GM23338 (cell line): Measurements from ENCODE around the gene ABCA6. TPM values are rescaled to one million over a fixed set of nuclear protein-coding genes. Genes with fewer than 3 reads are reported as not detected.

ENCODE experiments used
- ATAC-seq: fragments of 200-7000 bp; cut with Tn5 transposase; 3 replicates; pipeline ENCODE4 v1.9.1; 2020
- DNase-seq: peaks from one replicate; pipeline ENCODE4 v3.0.0-alpha.2; 2015; ENCODE audit warnings: low spot score
- H2AFZ ChIP-seq: fragments of 200-600 bp; sonication (generic); 2 replicates; pipeline ENCODE4 v1.8.0; 2016; ENCODE audit warnings: antibody characterized with exemption, mild to moderate bottlenecking, moderate library complexity
- H3F3A ChIP-seq: fragments of 200-600 bp; sonication (generic); replicated peaks from 2 replicates; pipeline ENCODE4 v1.8.0; 2017; ENCODE audit warnings: antibody characterized with exemption, mixed run types, low read depth
- H3K27ac ChIP-seq: fragments of 200-600 bp; sonication (generic); 2 replicates; pipeline ENCODE4 v1.6.1; 2016; ENCODE audit warnings: low read depth
- H3K27me3 ChIP-seq: fragments of 200-600 bp; sonication (generic); 2 replicates; pipeline ENCODE4 v1.8.0; 2016; ENCODE audit warnings: mild to moderate bottlenecking, mixed run types, moderate library complexity; ENCODE audit not compliant: insufficient read depth
- H3K36me3 ChIP-seq: fragments of 200-600 bp; sonication (generic); 2 replicates; pipeline ENCODE4 v1.8.0; 2016; ENCODE audit warnings: mild to moderate bottlenecking; ENCODE audit not compliant: insufficient read depth
- H3K4me1 ChIP-seq: fragments of 200-600 bp; sonication (generic); 2 replicates; pipeline ENCODE4 v1.8.0; 2016; ENCODE audit warnings: mild to moderate bottlenecking, moderate library complexity; ENCODE audit not compliant: insufficient read depth
- H3K4me2 ChIP-seq: fragments of 200-600 bp; sonication (generic); 2 replicates; pipeline ENCODE4 v1.7.1; 2017; ENCODE audit warnings: mixed run types
- H3K4me3 ChIP-seq: fragments of 200-600 bp; sonication (generic); 2 replicates; pipeline ENCODE4 v1.6.1; 2016; ENCODE audit warnings: mixed run types
- H3K79me2 ChIP-seq: fragments of 200-600 bp; sonication (generic); replicated peaks from 2 replicates; pipeline ENCODE4 v1.8.0; 2017; ENCODE audit warnings: mild to moderate bottlenecking; ENCODE audit not compliant: insufficient read depth
- H3K9me2 ChIP-seq: fragments of 200-600 bp; sonication (generic); 2 replicates; pipeline ENCODE4 v1.8.0; 2017; ENCODE audit not compliant: insufficient read depth
- H4K20me1 ChIP-seq: fragments of 200-600 bp; sonication (generic); replicated peaks from 2 replicates; pipeline ENCODE4 v1.8.0; 2017; ENCODE audit warnings: mild to moderate bottlenecking; ENCODE audit not compliant: insufficient read depth
- H3K27ac Mint-ChIP-seq: 2 replicates; pipeline ENCODE4 v1.8.0; 2020; ENCODE audit warnings: inconsistent platforms, mild to moderate bottlenecking, moderate library complexity, mixed read lengths
- H3K27me3 Mint-ChIP-seq: 3 replicates; pipeline ENCODE4 v1.8.0; 2022; ENCODE audit warnings: low read depth, mild to moderate bottlenecking, moderate library complexity, mixed read lengths, inconsistent platforms; ENCODE audit not compliant: insufficient read depth, poor library complexity
- H3K36me3 Mint-ChIP-seq: 3 replicates; pipeline ENCODE4 v1.8.0; 2021; ENCODE audit warnings: low read depth, mild to moderate bottlenecking, inconsistent platforms, moderate library complexity, mixed read lengths
- H3K4me1 Mint-ChIP-seq: 3 replicates; pipeline ENCODE4 v1.8.0; 2020; ENCODE audit warnings: mild to moderate bottlenecking, inconsistent platforms, mixed read lengths
- H3K4me3 Mint-ChIP-seq: 3 replicates; pipeline ENCODE4 v1.8.0; 2021; ENCODE audit warnings: moderate library complexity, mild to moderate bottlenecking, inconsistent platforms, mixed read lengths
- H3K9me3 Mint-ChIP-seq: 3 replicates; pipeline ENCODE4 v1.8.0; 2020; ENCODE audit warnings: moderate library complexity, mild to moderate bottlenecking, inconsistent platforms, mixed read lengths
- EZH2 ChIP-seq: fragments of 200-600 bp; sonication (generic); IDR thresholded peaks from one replicate; pipeline ENCODE4 v1.8.0; 2017; ENCODE audit warnings: antibody characterized with exemption, mild to moderate bottlenecking, low read depth; ENCODE audit not compliant: unreplicated experiment
- EZH2phosphoT487 ChIP-seq: fragments of 200-600 bp; sonication (generic); IDR thresholded peaks from one replicate; pipeline ENCODE4 v1.8.1; 2018; ENCODE audit warnings: antibody characterized with exemption; ENCODE audit not compliant: unreplicated experiment
- JUNB ChIP-seq: IDR thresholded peaks from one replicate; pipeline ENCODE4 v1.6.1; 2016; ENCODE audit warnings: antibody characterized with exemption; ENCODE audit not compliant: unreplicated experiment
- NANOG ChIP-seq: IDR thresholded peaks from 2 replicates; pipeline ENCODE4 v1.6.1; 2016; ENCODE audit warnings: antibody characterized with exemption, borderline replicate concordance
- POLR2AphosphoS5 ChIP-seq: IDR thresholded peaks from 2 replicates; pipeline ENCODE4 v1.6.1; 2016; ENCODE audit warnings: antibody characterized with exemption, low read depth
- ZNF331 ChIP-seq: fragments of 250-450 bp; sonication (Bioruptor Pico); IDR thresholded peaks from 2 replicates; pipeline ENCODE4 v1.5.0; 2020; ENCODE audit warnings: low read depth, mild to moderate bottlenecking, moderate library complexity
- polyA plus RNA-seq: library from polyadenylated mRNA; unstranded; fragments of >200 nt; fragmentation: Nextera tagmentation; extraction: Ambion mirVana; gene quantifications from 2 replicates; pipeline ENCODE4 v1.2.1, GENCODE V29; 2016
- total RNA-seq: library from RNA; depleted of rRNA; stranded (reverse); fragments of >200 nt; shearing (Covaris generic); gene quantifications from 2 replicates; pipeline ENCODE4 v1.2.3, GENCODE V29; 2014
- TF ChIP-seq, protein P1 (sequence below): IDR thresholded peaks from one replicate; pipeline ENCODE4 v1.6.1; 2018; ENCODE audit warnings: antibody characterized with exemption; ENCODE audit not compliant: unreplicated experiment
- TF ChIP-seq, protein P2 (sequence below): fragments of 250-450 bp; sonication (Bioruptor Pico); IDR thresholded peaks from 2 replicates; pipeline ENCODE4 v1.5.0; 2020; ENCODE audit warnings: mild to moderate bottlenecking, moderate library complexity

The ABCA6 gene
- total and polyA plus RNA-seq, 2 experiments from 2014 or later, result not detected

DNA sequence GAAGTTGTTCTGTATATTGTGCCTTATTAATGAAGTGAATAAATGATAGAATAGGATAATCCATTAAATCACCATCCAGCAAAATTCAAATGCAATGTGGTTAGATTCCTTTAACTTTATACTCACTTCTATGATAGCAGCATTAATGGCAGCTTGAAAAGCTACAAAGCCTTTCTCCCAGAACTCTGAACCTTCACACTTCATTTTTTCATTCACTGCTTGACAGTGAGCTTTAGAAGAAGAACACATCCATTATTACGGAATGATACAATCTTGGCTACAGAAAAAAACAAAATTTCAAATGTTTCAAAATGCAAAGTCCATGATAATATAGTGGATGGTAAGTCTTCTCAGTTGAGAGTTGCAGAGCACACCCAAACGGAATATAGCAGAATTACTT, 97.3 kb downstream of the ABCA6 start (continued):
- TF ChIP-seq, protein P1, sequence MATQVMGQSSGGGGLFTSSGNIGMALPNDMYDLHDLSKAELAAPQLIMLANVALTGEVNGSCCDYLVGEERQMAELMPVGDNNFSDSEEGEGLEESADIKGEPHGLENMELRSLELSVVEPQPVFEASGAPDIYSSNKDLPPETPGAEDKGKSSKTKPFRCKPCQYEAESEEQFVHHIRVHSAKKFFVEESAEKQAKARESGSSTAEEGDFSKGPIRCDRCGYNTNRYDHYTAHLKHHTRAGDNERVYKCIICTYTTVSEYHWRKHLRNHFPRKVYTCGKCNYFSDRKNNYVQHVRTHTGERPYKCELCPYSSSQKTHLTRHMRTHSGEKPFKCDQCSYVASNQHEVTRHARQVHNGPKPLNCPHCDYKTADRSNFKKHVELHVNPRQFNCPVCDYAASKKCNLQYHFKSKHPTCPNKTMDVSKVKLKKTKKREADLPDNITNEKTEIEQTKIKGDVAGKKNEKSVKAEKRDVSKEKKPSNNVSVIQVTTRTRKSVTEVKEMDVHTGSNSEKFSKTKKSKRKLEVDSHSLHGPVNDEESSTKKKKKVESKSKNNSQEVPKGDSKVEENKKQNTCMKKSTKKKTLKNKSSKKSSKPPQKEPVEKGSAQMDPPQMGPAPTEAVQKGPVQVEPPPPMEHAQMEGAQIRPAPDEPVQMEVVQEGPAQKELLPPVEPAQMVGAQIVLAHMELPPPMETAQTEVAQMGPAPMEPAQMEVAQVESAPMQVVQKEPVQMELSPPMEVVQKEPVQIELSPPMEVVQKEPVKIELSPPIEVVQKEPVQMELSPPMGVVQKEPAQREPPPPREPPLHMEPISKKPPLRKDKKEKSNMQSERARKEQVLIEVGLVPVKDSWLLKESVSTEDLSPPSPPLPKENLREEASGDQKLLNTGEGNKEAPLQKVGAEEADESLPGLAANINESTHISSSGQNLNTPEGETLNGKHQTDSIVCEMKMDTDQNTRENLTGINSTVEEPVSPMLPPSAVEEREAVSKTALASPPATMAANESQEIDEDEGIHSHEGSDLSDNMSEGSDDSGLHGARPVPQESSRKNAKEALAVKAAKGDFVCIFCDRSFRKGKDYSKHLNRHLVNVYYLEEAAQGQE, result no peak
- TF ChIP-seq EZH2phosphoT487 (no peak), EZH2 (no peak)

DNA sequence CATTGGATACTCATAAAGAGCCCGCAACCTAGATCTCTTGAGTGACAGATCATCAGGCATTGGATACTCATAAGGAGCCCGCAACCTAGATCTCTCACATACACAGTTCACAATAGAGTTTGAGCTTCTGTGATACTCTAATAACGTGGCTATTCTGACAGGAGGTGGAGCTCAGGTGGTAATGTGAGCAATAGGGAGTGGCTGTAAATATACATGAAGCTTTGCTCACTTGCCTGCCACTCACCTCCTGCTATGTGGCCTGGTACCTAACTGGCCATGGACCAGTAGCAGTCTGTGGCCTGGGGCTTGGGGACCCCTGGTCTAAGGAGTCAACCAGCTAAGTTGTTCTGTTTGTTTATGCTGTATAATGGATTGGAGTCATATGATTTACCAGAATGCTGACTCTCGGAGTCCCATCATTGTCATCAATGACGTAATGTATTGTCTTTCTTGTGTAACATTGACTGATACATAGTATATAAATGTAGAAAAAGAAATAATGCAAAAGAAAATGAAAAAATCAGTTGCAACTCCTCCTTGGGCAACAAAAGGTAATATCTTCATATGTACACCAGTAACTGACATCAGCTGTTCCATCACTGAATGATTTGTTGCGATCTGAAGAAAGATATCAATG, 98.5 kb downstream of the ABCA6 start:
- Histone ChIP-seq H3K36me3 (no peaks in the 10 kb centered on the region), H3K27me3 (no peaks in the 10 kb centered on the region), H4K20me1 (no peaks in the 10 kb centered on the region), H3K79me2 (no peaks in the 10 kb centered on the region), H3K4me1 (no peaks in the 10 kb centered on the region), H3K4me3 (no peak overlapping the region), H3F3A (no peaks in the 10 kb centered on the region), H3K9me2 (no peaks in the 10 kb centered on the region), H3K4me2 (no peak overlapping the region), H3K27ac (no peak overlapping the region), H2AFZ (no peak overlapping the region)
- Mint-ChIP-seq H3K27ac (no peak overlapping the region), H3K36me3 (no peaks in the 10 kb centered on the region), H3K4me1 (no peaks in the 10 kb centered on the region), H3K9me3 (no peaks in the 10 kb centered on the region), H3K27me3 (peaks cover 2% of the 10 kb centered on the region), H3K4me3 (no peak overlapping the region)
- no peak for DNase-seq
- TF ChIP-seq EZH2phosphoT487 (no peak), EZH2 (no peak), NANOG (no peak), ZNF331 (CRISPR knock-in tag) (no peak), JUNB (no peak), POLR2AphosphoS5 (no peak)
- TF ChIP-seq, protein P2, sequence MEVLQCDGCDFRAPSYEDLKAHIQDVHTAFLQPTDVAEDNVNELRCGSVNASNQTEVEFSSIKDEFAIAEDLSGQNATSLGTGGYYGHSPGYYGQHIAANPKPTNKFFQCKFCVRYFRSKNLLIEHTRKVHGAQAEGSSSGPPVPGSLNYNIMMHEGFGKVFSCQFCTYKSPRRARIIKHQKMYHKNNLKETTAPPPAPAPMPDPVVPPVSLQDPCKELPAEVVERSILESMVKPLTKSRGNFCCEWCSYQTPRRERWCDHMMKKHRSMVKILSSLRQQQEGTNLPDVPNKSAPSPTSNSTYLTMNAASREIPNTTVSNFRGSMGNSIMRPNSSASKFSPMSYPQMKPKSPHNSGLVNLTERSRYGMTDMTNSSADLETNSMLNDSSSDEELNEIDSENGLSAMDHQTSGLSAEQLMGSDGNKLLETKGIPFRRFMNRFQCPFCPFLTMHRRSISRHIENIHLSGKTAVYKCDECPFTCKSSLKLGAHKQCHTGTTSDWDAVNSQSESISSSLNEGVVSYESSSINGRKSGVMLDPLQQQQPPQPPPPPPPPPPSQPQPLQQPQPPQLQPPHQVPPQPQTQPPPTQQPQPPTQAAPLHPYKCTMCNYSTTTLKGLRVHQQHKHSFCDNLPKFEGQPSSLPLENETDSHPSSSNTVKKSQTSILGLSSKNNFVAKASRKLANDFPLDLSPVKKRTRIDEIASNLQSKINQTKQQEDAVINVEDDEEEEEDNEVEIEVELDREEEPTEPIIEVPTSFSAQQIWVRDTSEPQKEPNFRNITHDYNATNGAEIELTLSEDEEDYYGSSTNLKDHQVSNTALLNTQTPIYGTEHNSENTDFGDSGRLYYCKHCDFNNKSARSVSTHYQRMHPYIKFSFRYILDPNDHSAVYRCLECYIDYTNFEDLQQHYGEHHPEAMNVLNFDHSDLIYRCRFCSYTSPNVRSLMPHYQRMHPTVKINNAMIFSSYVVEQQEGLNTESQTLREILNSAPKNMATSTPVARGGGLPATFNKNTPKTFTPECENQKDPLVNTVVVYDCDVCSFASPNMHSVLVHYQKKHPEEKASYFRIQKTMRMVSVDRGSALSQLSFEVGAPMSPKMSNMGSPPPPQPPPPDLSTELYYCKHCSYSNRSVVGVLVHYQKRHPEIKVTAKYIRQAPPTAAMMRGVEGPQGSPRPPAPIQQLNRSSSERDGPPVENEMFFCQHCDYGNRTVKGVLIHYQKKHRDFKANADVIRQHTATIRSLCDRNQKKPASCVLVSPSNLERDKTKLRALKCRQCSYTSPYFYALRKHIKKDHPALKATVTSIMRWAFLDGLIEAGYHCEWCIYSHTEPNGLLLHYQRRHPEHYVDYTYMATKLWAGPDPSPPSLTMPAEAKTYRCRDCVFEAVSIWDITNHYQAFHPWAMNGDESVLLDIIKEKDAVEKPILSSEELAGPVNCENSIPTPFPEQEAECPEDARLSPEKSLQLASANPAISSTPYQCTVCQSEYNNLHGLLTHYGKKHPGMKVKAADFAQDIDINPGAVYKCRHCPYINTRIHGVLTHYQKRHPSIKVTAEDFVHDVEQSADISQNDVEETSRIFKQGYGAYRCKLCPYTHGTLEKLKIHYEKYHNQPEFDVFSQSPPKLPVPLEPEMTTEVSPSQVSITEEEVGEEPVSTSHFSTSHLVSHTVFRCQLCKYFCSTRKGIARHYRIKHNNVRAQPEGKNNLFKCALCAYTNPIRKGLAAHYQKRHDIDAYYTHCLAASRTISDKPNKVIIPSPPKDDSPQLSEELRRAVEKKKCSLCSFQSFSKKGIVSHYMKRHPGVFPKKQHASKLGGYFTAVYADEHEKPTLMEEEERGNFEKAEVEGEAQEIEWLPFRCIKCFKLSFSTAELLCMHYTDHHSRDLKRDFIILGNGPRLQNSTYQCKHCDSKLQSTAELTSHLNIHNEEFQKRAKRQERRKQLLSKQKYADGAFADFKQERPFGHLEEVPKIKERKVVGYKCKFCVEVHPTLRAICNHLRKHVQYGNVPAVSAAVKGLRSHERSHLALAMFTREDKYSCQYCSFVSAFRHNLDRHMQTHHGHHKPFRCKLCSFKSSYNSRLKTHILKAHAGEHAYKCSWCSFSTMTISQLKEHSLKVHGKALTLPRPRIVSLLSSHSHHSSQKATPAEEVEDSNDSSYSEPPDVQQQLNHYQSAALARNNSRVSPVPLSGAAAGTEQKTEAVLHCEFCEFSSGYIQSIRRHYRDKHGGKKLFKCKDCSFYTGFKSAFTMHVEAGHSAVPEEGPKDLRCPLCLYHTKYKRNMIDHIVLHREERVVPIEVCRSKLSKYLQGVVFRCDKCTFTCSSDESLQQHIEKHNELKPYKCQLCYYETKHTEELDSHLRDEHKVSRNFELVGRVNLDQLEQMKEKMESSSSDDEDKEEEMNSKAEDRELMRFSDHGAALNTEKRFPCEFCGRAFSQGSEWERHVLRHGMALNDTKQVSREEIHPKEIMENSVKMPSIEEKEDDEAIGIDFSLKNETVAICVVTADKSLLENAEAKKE (CRISPR knock-in tag), result no peak
- no peak for ATAC-seq
